Panc1 (cell line): Measurements from ENCODE around the gene P4HA3. TPM values are rescaled to one million over a fixed set of nuclear protein-coding genes. Genes with fewer than 3 reads are reported as not detected.
"Not testable (repeated sequence)": the region's sequence is repeated elsewhere in the genome, so short reads cannot be mapped to it uniquely, and the experiment has no call there.

Source experiments
- ATAC-seq: fragments of 200-7000 bp; cut with Tn5 transposase; 2 replicates; pipeline ENCODE4 v1.9.1; 2020; ENCODE audit warnings: mild to moderate bottlenecking, moderate library complexity
- BruUV-seq: library from RNA; stranded (reverse); fragments of 400-500 nt; replicated peaks from 2 replicates; lab custom pipeline; 2021; lab: Mats Ljungman, UMichigan
- CTCF ChIA-PET: fragments of 300-600 bp; sonication (Branson Sonifier 250); formaldehyde crosslinking; loops from one replicate; lab custom pipeline; 2022; ENCODE audit warnings: antibody characterized with exemption; lab: Charles Lee
- POLR2A ChIA-PET: fragments of 300-600 bp; sonication (Branson Sonifier 250); formaldehyde crosslinking; loops from one replicate; lab custom pipeline; 2022; ENCODE audit warnings: antibody characterized with exemption; lab: Charles Lee
- DNase-seq: peaks from one replicate; pipeline ENCODE4 v3.0.0-alpha.2; 2010; ENCODE audit warnings: low read depth, low spot score
- H3K27ac ChIP-seq: 2 replicates; pipeline ENCODE4 v1.5.1; 2011; ENCODE audit warnings: mild to moderate bottlenecking, low read length, inconsistent platforms
- H3K27me3 ChIP-seq: fragments of 200-500 bp; sonication (Bioruptor generic); 2 replicates; pipeline ENCODE4 v1.6.0; 2014; ENCODE audit warnings: low read length, inconsistent platforms; ENCODE audit not compliant: control insufficient read depth, insufficient read depth
- H3K36me3 ChIP-seq: fragments of 200-500 bp; sonication (Bioruptor generic); 2 replicates; pipeline ENCODE4 v1.5.1; 2014; ENCODE audit warnings: inconsistent platforms, mild to moderate bottlenecking, low read length, moderate library complexity; ENCODE audit not compliant: control insufficient read depth, insufficient read depth
- H3K4me1 ChIP-seq: 2 replicates; pipeline ENCODE4 v1.5.1; 2011; ENCODE audit warnings: inconsistent platforms, mild to moderate bottlenecking, low read length, moderate library complexity; ENCODE audit not compliant: control insufficient read depth, insufficient read depth
- H3K4me3 ChIP-seq, 2 experiments: 2 replicates each; pipeline ENCODE4 v1.5.1; 2011 to 2012; ENCODE audit warnings: low read depth in 2 of 2, low read length in 2 of 2, mild to moderate bottlenecking in 2 of 2, inconsistent platforms in 1 of 2, moderate library complexity in 1 of 2
- H3K9me3 ChIP-seq: fragments of 200-500 bp; sonication (Bioruptor generic); 2 replicates; pipeline ENCODE4 v1.5.1; 2014; ENCODE audit warnings: low read depth, mild to moderate bottlenecking, inconsistent platforms, low read length, moderate library complexity; ENCODE audit not compliant: control insufficient read depth, insufficient read depth
- POLR2AphosphoS5 ChIP-seq: IDR thresholded peaks from 2 replicates; pipeline ENCODE4 v1.6.1; 2012; ENCODE audit warnings: mild to moderate bottlenecking, low read depth, low read length, moderate library complexity
- REST ChIP-seq, 2 experiments: IDR thresholded peaks; 2 replicates each; pipeline ENCODE4 v1.6.1; 2011 to 2012; ENCODE audit warnings: low read depth in 2 of 2, control low read depth in 1 of 2, low read length in 1 of 2, mild to moderate bottlenecking in 1 of 2, moderate library complexity in 1 of 2; ENCODE audit not compliant: insufficient read depth in 1 of 2
- SIN3A ChIP-seq: IDR thresholded peaks from 2 replicates; pipeline ENCODE4 v1.6.1; 2012; ENCODE audit warnings: low read depth, mild to moderate bottlenecking, low read length, moderate library complexity, borderline replicate concordance; ENCODE audit not compliant: insufficient read depth
- TCF7L2 ChIP-seq: IDR thresholded peaks from 2 replicates; pipeline ENCODE4 v1.6.1; 2011; ENCODE audit warnings: mild to moderate bottlenecking, low read depth, low read length, inconsistent platforms
- in situ Hi-C: cut with HindIII; loops from 2 replicates; pipeline ENCODE4 v1.10.0; 2016; ENCODE audit warnings: low sequenced_read_pairs, low pct_unique_long_range_greater_than_20kb
- intact Hi-C: fragments of 100-400 bp; cut with micrococcal nuclease; formaldehyde crosslinking; loops from one replicate; pipeline ENCODE4 v1.10.0; 2022; ENCODE audit not compliant: unreplicated experiment
- total RNA-seq: library from RNA; stranded (reverse); gene quantifications from one replicate; pipeline ENCODE4 v1.2.1, GENCODE V29; 2021; ENCODE audit not compliant: unreplicated experiment
- TF ChIP-seq, protein P1 (sequence below): fragments of 450-650 bp; IDR thresholded peaks from 2 replicates; pipeline ENCODE4 v1.5.1; 2017; ENCODE audit warnings: mild to moderate bottlenecking

P4HA3 gene
- total RNA-seq, 1 experiment from 2014 or later = 1.3 TPM

- no peak for TF ChIP-seq POLR2AphosphoS5
- TF ChIP-seq, protein P1, sequence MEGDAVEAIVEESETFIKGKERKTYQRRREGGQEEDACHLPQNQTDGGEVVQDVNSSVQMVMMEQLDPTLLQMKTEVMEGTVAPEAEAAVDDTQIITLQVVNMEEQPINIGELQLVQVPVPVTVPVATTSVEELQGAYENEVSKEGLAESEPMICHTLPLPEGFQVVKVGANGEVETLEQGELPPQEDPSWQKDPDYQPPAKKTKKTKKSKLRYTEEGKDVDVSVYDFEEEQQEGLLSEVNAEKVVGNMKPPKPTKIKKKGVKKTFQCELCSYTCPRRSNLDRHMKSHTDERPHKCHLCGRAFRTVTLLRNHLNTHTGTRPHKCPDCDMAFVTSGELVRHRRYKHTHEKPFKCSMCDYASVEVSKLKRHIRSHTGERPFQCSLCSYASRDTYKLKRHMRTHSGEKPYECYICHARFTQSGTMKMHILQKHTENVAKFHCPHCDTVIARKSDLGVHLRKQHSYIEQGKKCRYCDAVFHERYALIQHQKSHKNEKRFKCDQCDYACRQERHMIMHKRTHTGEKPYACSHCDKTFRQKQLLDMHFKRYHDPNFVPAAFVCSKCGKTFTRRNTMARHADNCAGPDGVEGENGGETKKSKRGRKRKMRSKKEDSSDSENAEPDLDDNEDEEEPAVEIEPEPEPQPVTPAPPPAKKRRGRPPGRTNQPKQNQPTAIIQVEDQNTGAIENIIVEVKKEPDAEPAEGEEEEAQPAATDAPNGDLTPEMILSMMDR = no peak
- no peak for TF ChIP-seq SIN3A
- TF ChIP-seq TCF7L2 = no peak
- TF ChIP-seq REST (IDR thresholded peaks at IDR 0.05; ENCODE audit: insufficient read depth in 1 of 2, low read depth in 2 of 2, low read length in 1 of 2) = no peak
- ChIA-PET CTCF (no interaction called here), POLR2A (no interaction called here)
- intact Hi-C loops = no loop called here
- Histone ChIP-seq H3K4me1 (no peaks in the 10 kb centered on the region), H3K4me3 (no peak overlapping the region), H3K36me3 (0 out of 2 replicates have a peak, but pooled peaks cover 3% of the 10 kb centered on the region), H3K27ac (no peak overlapping the region), H3K9me3 (no peaks in the 10 kb centered on the region), H3K27me3 (no peaks in the 10 kb centered on the region)
- BruUV-seq = no TSS peak
- DNase-seq (no peak), ATAC-seq (no peak)
- in situ Hi-C loops = no loop called here
Observed at GRCh38 chr11:74332291-74332690, 20.9 kb upstream of the P4HA3 start.

GRCh38 chr11:74331000-74331399, 19.6 kb upstream of the P4HA3 start:
- H3K36me3 ChIP-seq, CTCF ChIA-PET, POLR2A ChIA-PET, H3K9me3 ChIP-seq, DNase-seq, H3K4me1 ChIP-seq, H3K4me3 ChIP-seq, intact Hi-C loops, H3K27me3 ChIP-seq, ATAC-seq, in situ Hi-C loops, H3K27ac ChIP-seq, BruUV-seq: not testable (repeated sequence)

DNA sequence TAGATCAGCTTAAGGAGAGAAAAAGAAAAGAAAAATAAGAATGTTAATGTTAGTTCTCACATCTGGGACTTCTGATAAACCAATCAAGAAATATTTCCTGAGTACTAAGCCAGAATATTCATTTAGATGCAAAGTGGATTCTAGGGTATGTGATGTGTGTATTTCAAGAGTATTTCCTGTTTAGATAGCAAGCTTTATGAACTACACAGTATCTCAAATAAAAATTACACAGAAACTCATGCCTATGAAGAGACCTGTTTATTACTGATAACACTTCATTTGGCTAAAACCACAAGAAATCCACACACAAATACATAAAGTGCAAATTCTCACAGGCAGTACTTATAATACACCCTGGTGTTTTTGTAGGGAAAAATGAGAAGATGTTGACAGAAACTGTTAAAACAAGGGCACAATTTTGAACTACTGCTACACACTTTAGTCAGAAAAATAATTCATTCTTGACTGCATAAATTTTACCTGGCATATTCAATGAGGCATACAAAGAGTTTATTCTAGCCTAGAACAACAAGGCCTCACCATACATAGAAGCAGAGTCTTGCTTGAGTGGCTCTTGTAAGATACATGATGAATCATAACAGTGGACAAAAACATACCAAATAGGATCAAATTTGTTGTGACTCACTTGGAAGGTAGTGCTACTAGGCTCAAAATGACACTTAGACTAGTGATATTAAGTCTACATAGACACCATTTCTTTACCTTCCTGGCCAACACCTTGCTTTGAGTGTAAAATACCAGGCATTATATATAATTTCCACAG, 18.8 kb upstream of the P4HA3 start:
- BruUV-seq = no TSS peak
- POLR2A ChIA-PET = interaction anchor here (0.6 kb wide), 1 partner anchor 236 kb away, joined by 4 read pairs; no protein-coding TSS in a partner anchor
- ATAC-seq (no peak), DNase-seq (no peak)
- H3K27me3 ChIP-seq = no peaks in the 10 kb centered on the region
- H3K4me1 ChIP-seq = no peaks in the 10 kb centered on the region
- CTCF ChIA-PET = no interaction called here
- H3K36me3 ChIP-seq = no peaks in the 10 kb centered on the region
- in situ Hi-C loops (no loop called here), intact Hi-C loops (no loop called here)
- no peak overlapping the region for H3K4me3 ChIP-seq
- H3K9me3 ChIP-seq = no peaks in the 10 kb centered on the region
- H3K27ac ChIP-seq = no peak overlapping the region
- no peak for TF ChIP-seq SIN3A
- no peak for TF ChIP-seq POLR2AphosphoS5
- TF ChIP-seq, protein P1 = no peak
- TF ChIP-seq TCF7L2 = no peak
- no peak for TF ChIP-seq REST (IDR thresholded peaks at IDR 0.05; ENCODE audit: insufficient read depth in 1 of 2, low read depth in 2 of 2, low read length in 1 of 2)
